Lower leg skin (tissue), 4 donors: ENCODE results near the gene QSOX2. TPM values are rescaled to one million over a fixed set of nuclear protein-coding genes. Genes with fewer than 3 reads are reported as not detected.

Experiments
- DNase-seq, 2 donors: peaks; one replicate each; pipeline ENCODE4 v3.0.0-alpha.2; 2019; ENCODE audit warnings: low spot score in 2 of 2
- H3K4me3 ChIP-seq: fragments of 200-600 bp; sonication (generic); 2 replicates; pipeline ENCODE4 v1.5.1; 2017; ENCODE audit warnings: mild to moderate bottlenecking, low read depth; ENCODE audit not compliant: poor library complexity, severe bottlenecking
- CTCF ChIP-seq, 3 donors: fragments of 450-650 bp; IDR thresholded peaks; one replicate each; pipeline ENCODE4 v1.5.1; 2016; ENCODE audit warnings: antibody characterized with exemption in 3 of 3, mild to moderate bottlenecking in 3 of 3, moderate library complexity in 2 of 3
- POLR2A ChIP-seq, 2 donors: fragments of 450-650 bp; IDR thresholded peaks; one replicate each; pipeline ENCODE4 v1.6.1; 2016 to 2017; ENCODE audit warnings: antibody characterized with exemption in 2 of 2, mild to moderate bottlenecking in 1 of 2, moderate library complexity in 1 of 2
- WGBS, 2 donors: methylation state at CpG; one replicate each; pipeline ENCODE4 v1.1.5; 2018; 5-methylcytosine and 5-hydroxymethylcytosine counted together
- intact Hi-C: fragments of 100-400 bp; cut with DNase I; formaldehyde crosslinking; loops from one replicate; pipeline ENCODE4 v1.15.0; 2023; ENCODE audit warnings: low total_unique reads
- total RNA-seq, 4 donors: library from RNA; depleted of rRNA; stranded (reverse); fragments of >200 nt; gene quantifications; one replicate each; pipeline ENCODE4 v1.1.0, GENCODE V29; 2016

The QSOX2 gene
- total RNA-seq, 4 donors from 2014 or later = 8.7 to 13.0 (median 11.1) TPM

- DNase-seq = no peak
- intact Hi-C loops = no loop called here
- no peak overlapping the region for H3K4me3 ChIP-seq
- TF ChIP-seq CTCF (IDR thresholded peaks at IDR 0.05) (no peak), POLR2A (IDR thresholded peaks at IDR 0.05) (no peak)
- 66 to 80% methylated on average over 11 to 12 of the region's 12 CpGs for WGBS, 2 donors
Observed at GRCh38 chr9:136160381-136160841, 85.2 kb downstream of the QSOX2 start.

- WGBS, 2 donors = 91 to 93% methylated on average over 14 to 16 of the region's 16 CpGs
- no peak overlapping the region for H3K4me3 ChIP-seq
- intact Hi-C loops = no loop called here
- TF ChIP-seq POLR2A (IDR thresholded peaks at IDR 0.05) = no peak
- TF ChIP-seq CTCF (IDR thresholded peaks at IDR 0.05) = no peak
- no peak for DNase-seq
Observed at GRCh38 chr9:136159851-136160250, 85.8 kb downstream of the QSOX2 start.

GRCh38 chr9:136157477-136158265 lies 87.9 kb downstream of the QSOX2 start:
- intact Hi-C loops = no loop called here
- WGBS, 2 donors = 55 to 66% methylated on average over 11 to 20 of the region's 20 CpGs
- no peak for TF ChIP-seq POLR2A (IDR thresholded peaks at IDR 0.05)
- no peak for TF ChIP-seq CTCF (IDR thresholded peaks at IDR 0.05)
- H3K4me3 ChIP-seq = no peak overlapping the region
- no peak for DNase-seq

Other genes starting within 250 kb of the QSOX2 start
- 10 to 100 TPM in 3 of 4 donors, 1 to 10 TPM in 1; 9.1 to 17.3 (median 13.4) TPM for gene NACC2, start 150.5 kb downstream of the QSOX2 start, total RNA-seq
- gene TMEM250, start 126.9 kb downstream of the QSOX2 start, total RNA-seq = 10 to 100 TPM; 52.3 to 62.9 (median 55.1) TPM
- under 1 TPM in 1 of 4 donors, not detected in 3; 0.42 TPM for gene LHX3, start 40.7 kb downstream of the QSOX2 start, total RNA-seq
- 1 to 10 TPM in 1 of 4 donors, not detected in 3; 1.1 TPM for gene CCDC187, start 58.3 kb upstream of the QSOX2 start, total RNA-seq
- 10 to 100 TPM; 21.0 to 37.1 (median 28.1) TPM for gene GPSM1, start 81.7 kb upstream of the QSOX2 start, total RNA-seq
- gene DNLZ, start 117.9 kb upstream of the QSOX2 start, total RNA-seq = 10 to 100 TPM; 30.9 to 64.6 (median 44.1) TPM
- gene CARD9, start 127.9 kb upstream of the QSOX2 start, total RNA-seq = 1 to 10 TPM; 2.4 to 4.2 (median 3.2) TPM
- 1 to 10 TPM; 5.9 to 9.9 (median 9.6) TPM for gene SNAPC4, start 154.4 kb upstream of the QSOX2 start, total RNA-seq
- gene ENTR1, start 164.8 kb upstream of the QSOX2 start, total RNA-seq = 10 to 100 TPM; 29.8 to 46.2 (median 36.6) TPM
- 10 to 100 TPM; 35.9 to 59.6 (median 38.1) TPM for gene PMPCA, start 164.8 kb upstream of the QSOX2 start, total RNA-seq
- 10 to 100 TPM in 3 of 4 donors, 1 to 10 TPM in 1; 10.0 to 17.8 (median 12.1) TPM for gene INPP5E, start 194.0 kb upstream of the QSOX2 start, total RNA-seq
- 10 to 100 TPM; 58.4 to 77.8 (median 58.5) TPM for gene SEC16A, start 237.2 kb upstream of the QSOX2 start, total RNA-seq